GM18909 (cell line): ENCODE measurements around the gene ZNF554.
"Not testable (repeated sequence)": the region's sequence is repeated elsewhere in the genome, so short reads cannot be mapped to it uniquely, and the experiment has no call there.

ENCODE experiments used
- ATAC-seq: cut with Tn5 transposase; IDR thresholded peaks from one replicate; pipeline ENCODE4 v1.9.1; 2021; ENCODE audit warnings: mild to moderate bottlenecking; ENCODE audit not compliant: unreplicated experiment, poor library complexity

The ZNF554 gene

DNA sequence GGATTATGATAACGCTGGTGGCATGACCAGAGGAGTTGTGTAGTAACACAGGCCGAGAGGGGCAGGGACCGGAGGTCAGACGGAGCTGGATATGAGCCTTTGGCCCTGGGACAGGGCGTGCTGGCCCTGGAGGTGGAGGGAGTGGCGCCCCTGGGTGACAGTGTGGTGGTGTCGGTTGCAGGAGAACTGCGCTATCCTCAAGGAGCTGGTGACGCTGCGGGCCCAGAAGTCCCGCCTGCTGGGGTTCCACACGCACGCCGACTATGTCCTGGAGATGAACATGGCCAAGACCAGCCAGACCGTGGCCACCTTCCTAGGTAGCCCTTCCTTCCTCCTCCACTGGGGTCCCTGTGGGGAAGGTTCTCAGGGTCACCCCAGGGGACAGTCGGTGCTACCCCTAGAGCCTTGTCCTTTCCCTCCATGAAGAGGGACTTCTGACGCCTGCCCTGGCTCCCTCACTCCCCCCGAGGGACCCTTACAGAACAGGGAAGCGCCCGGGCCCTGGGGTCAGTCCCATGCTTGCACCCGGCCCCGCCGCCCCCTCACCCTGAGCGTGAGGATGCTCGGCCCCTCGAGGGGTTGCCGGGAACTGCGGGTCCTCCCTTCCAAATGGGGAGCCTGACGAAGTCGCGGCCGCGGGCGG, 12.8 kb upstream of the ZNF554 start:
- no peak for ATAC-seq

DNA sequence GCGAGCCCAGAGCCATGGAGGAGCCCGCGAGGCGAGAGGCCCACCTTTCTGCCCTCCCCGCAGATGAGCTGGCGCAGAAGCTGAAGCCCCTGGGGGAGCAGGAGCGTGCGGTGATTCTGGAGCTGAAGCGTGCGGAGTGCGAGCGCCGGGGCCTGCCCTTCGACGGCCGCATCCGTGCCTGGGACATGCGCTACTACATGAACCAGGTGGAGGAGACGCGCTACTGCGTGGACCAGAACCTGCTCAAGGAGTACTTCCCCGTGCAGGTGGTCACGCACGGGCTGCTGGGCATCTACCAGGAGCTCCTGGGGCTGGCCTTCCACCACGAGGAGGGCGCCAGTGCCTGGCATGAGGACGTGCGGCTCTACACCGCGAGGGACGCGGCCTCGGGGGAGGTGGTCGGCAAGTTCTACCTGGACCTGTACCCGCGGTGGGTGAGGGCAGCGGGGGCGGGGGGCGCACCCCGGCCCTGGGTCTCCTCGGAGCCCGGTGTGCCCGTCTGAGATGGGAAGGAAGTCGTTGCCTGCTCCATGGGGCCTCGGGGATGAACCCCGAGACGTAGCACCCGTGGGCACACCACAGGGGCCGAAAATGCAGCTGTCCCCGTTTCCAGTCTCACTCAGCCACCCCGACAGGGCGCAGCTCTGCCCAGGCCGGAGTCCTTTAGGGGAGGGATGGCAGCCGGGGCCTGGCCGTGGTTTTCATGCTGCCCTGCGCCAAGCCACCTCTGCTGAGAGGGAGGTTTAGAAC, 12.1 kb upstream of the ZNF554 start:
- no peak for ATAC-seq

DNA sequence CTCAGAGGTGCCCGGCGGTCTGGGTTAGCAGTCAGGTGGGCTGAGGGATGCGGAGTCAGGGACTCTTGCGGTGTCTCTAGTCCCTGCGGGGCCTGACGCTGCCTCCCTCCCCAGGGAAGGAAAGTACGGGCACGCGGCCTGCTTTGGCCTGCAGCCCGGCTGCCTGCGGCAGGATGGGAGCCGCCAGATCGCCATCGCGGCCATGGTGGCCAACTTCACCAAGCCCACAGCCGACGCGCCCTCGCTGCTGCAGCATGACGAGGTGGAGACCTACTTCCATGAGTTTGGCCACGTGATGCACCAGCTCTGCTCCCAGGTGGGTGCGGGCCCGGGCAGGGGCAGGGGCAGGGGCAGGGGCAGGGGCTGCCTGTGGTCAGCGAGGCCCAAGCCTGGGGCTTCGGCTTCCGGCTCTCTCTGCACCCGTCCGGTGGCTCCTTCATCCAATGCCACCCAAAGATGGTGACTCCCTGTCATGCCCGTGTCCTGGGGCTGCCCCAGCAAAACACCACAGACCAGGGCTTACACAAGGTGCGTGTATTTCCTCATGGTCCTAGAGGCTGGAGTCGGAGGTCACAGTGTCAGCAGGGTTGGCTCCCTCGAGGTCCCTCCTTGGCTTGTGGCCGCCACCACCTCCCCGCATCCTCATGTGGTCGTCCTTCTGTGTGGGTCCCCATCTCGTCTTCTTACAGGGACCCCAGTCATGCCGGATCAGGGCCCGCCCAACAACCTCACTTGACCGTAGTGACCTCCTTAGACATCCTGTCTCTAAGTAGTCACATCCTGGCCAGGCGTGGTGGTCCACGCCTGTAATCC, 11.3 kb upstream of the ZNF554 start:
- ATAC-seq, result no peak

DNA sequence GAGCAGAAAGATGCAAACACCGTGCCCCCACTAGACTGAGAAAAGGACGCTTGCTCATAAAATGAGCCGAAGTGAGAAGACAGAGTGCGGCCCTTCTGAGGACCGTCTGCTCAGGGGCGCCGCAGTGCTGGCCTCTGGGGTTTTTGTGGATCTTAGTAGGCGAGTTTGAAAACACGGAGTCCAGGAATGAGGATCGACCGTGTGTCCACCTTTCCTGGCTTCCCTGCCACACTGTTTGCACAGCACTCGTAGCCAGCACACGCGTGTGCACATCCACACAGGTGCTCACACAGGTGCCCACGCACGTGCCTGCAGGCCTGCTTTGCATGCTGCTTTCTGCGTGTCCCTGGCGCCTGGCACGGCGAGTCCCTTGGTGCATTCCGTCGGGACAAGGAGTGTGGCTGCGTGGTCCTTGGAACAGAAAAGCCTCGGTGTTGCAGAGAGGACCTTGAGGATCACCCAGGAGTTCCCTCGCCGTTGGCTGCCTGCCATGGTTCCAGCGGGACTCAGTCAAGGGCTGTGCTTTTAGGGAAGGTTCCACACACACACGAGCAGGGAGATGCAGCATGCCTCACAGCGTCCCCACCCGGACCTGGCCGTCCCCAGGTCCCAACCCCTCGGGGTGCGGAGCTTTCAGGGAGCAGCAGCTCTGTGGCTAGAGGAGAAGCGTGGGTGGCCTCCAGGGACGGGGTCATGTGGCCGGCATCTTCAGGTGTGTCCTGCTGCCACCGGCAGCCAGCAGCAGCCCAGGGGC, 10.1 kb upstream of the ZNF554 start:
- ATAC-seq, result no peak

DNA sequence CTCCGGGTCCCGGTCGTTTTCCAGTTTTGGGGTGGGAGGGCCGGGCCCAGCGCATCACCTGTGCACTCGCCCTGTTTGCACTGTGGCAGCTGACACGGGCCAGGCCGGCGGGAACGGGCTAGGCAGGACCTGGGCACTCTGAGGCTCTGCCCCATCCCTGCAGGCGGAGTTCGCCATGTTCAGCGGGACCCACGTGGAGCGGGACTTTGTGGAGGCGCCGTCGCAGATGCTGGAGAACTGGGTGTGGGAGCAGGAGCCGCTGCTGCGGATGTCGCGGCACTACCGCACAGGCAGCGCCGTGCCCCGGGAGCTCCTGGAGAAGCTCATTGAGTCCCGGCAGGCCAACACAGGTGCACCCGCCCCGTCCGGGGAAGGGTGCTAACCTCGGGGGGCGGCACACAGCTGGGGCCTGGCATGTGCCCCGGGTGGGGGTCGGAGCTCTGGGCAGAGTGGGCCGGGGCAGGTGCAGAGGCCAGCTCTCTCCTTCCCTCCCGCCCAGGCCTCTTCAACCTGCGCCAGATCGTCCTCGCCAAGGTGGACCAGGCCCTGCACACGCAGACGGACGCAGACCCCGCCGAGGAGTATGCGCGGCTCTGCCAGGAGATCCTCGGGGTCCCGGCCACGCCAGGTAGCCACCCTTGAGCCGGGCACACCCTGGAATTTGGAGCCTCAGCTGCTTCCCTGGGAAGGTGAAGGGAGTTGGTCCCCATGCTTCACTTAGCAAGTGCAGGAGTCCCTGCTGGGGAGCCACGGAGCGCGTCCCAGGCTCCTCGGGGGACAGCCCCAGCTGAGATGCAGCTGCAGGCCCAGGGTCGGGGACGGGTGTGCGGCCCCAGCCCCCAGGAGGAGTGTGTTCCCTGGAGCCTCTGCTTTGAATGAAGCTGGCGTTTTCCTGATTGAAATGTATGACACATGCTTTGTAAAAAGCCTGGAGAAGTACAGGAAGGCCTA, 9.3 kb upstream of the ZNF554 start:
- no peak for ATAC-seq

DNA sequence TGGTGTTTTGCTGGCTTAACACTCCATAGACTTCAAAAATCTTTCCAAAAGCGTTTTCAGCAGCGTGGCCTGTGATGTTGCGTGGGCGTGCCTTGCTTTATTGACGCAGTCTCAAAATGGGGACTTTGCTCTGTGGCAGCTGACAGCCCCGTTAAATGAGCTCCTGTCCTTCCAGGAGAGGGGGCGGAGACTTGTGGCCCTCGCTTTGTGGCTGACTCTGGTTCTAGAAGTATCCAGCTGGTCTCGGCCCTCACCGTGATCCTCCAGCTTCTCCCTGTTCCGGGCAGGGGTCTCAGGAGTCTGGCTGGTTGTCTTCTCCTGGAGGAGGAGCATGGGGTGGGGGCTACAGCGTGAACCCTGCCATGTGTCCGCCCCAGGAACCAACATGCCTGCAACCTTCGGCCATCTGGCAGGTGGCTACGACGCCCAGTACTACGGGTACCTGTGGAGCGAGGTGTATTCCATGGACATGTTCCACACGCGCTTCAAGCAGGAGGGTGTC, 8.4 kb upstream of the ZNF554 start:
- ATAC-seq, result no peak

DNA sequence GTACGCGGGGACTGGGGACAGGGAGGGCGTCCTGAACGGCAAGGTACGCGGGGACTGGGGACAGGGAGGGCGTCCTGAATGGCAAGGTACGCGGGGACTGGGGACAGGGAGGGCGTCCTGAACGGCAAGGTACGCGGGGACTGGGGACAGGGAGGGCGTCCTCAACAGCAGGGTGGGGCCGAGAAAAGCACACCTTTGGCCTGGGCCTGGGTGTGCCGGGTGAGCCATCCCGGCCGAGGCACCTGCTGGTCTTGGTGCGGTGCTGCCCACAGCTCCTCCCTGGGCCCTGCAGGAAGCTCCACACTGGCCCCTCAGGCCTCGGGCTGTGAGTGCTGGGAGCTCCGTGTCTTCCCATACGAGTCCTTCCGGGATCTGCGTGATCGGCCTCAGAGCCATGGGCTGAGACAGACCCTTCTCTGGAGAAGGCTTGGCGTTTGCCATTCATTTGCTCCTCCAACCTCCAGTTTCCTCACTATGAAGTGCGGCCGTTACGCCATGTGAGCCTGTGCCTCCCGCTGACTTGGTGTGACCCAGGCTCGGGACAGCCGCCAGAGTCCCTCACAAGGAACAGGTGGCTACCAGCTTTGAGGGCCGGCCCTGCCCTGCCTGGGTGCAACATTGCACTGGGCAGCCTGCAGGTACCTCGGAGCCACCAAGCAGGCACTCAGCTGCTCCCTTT, 7.8 kb upstream of the ZNF554 start:
- ATAC-seq, result no peak

DNA sequence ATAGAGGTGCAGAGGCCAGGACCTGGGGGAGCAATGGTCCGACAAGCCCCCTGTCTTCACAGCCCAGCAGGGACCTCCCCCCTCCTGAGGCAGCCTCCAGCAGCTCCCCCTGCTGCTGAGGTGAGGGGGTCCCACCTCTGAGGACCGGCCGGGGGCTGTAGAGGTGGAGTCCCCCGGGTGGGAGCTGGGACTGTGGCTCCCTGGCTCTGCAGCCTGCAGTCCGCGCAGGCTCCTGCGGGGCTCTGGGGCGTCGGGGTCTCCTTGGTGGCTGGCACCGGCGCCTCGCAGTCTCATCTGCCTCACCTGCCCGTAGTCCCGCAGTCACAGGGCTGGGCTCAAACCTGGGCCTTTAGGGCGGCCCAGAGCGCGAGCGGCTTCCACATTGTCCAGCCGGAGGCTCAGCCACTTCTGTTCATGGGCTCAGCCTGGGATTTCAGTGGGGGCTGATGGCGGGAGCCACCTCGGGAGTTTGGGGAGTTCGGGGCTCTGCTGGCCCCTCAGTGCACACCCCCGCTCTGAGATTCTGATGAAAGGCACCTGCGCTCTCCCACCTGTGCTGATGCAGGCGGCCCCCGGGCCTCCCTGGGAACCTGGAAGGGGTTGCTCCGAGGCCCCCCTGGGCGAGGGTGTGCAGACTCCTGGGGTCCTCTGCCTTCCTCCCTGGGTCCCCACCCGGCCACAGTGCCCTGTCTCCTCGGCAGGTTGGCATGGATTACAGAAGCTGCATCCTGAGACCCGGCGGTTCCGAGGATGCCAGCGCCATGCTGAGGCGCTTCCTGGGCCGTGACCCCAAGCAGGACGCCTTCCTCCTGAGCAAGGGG, 7.0 kb upstream of the ZNF554 start:
- no peak for ATAC-seq

DNA sequence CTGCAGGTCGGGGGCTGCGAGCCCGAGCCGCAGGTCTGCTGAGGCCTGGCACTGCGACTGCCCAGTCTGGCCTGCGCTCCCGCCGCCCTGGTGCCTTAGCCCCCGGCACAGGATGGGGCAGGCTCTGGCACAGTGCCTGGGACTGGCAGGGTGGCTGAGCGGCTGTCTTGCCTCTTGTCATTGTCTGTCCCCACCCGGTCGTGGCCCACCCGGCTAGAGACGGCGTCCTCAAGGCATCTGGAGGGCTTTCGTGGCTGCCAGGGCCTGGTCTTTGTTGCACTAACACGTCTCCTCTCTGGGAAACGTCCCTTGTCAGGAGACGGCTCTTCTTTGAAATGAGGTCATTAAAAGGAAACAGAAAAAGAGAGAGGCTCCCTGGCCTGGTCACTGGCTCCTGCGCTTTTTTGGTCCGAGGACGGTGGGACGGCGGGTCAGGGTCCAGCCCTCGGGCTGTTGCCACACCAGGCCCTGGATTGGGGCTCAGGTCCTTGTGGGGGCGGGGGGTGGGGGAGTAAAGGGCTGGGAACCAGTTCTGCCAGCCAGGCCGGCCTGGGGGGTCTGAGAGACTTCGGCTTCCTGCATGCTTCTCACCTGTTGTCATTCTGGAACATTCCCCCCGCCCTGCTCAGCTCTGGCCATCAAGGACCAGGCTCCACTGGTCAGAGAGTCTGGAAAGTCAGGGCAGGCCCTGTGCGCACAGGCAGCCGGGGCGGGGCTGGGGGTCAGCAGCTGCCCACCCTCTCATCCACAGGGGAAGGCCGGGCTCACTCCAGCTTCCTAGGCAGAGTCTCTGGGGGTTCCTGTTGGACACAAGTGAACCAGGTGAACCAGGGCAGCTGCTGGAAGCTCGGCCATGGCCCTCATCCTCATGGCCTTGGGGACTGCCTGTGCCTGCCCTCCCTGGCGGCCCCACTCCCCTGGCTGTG, 6.2 kb upstream of the ZNF554 start:
- ATAC-seq, result no peak

DNA sequence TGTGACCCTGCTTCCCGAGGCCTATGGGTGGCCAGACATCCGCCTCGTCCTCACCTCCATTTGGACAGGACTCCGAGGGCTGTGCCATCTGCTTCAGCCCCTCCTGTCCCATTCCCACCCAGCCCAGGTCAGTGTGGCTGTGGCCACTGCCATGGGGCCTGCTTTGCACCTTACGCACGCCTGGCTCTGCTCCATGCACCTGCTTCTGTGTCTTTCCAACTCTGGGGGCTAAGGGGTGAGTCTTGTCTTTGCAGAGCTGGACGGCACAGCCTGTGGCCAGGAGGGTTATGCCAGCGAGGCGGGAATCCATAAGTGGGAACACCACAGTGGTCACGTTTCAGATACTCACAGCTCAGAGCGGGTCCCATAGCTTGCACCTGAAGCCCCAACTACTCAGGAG, 5.2 kb upstream of the ZNF554 start:
- no peak for ATAC-seq

DNA sequence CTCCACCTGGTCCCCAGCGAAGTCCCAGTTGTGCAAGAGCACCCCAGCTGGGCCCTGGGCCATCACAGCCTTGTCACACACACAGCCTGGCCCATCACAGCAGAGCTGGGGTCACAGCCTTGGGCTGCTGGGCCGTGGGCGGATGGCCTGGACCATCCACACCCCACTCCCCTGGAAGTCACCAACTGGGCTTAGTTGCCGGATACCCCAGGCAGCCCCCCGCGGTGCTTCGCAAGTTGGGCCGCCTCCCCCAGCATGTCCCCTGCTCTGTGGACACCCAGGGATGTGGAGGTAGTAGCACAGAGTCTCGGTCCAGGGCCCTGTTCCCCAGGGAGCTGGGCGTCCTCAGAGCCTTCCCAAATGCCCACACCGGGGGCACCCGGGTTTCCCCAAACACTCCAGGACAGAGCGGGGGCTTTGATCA, 4.5 kb upstream of the ZNF554 start:
- no peak for ATAC-seq

DNA sequence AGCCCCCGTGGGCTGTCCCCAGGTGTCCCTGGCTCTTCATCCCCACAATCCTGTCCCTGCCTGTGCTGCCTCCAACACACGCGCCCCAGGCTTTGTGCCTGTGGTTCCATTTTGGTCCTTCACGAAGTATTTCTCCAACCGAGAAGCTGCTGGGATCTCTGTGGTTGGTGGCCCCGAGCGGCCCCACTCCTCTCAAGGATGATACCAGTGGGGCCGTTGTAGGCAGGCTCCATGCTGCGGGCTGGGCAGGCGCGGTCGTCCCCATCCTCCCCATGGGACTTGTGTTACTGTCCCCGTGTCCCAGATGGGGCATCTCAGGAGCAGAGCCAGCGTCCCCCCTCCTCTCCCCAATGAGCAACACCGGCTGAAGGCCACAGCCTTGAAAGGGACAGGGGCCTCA, 3.7 kb upstream of the ZNF554 start:
- ATAC-seq, result no peak

DNA sequence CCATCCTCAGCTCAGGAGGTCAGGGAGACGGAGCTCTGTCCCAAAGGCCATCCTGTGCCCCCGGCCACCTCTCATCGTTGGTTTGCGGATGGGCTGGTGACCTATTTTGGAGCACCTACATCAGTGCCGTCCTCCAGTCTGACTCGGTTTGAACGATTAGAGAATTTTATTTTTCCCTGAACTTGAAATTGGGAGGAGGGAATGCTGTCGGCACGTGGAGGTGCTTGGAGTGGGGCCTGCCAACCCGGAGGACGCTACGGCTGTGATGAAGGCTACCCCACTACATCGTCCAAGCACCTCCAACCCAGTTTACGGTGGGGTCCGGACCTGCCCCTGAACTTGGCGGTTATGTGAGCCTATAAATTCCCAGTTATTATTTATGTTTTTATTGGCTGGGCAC, 3.0 kb upstream of the ZNF554 start:
- no peak for ATAC-seq

DNA sequence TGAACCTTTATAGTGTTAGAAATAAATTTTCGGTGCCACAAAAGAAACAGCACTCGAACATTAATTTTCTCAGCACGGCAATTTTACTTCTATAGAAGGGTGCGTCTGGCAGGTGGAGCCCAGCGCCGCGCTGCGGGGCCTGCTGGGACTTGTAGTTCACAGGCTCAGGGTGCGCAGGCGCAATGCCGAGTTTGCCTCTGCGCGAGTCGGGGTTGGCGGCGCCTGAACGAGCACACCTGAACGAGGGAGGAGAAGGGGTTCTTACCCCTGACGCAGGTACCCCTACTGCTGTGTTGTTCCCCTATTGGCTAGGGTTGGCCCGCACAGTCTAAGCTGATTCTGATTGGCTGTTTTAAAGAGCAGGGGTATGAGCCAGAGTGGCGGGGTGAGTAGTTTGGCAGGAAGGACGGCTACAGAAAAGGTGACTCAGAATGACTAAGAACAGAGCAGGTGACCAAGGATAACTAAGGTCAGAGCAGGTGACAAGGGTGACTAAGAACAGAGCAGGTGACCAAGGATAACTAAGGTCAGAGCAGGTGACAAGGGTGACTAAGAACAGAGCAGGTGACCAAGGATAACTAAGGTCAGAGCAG, 2.3 kb upstream of the ZNF554 start:
- ATAC-seq, result not testable (repeated sequence)

DNA sequence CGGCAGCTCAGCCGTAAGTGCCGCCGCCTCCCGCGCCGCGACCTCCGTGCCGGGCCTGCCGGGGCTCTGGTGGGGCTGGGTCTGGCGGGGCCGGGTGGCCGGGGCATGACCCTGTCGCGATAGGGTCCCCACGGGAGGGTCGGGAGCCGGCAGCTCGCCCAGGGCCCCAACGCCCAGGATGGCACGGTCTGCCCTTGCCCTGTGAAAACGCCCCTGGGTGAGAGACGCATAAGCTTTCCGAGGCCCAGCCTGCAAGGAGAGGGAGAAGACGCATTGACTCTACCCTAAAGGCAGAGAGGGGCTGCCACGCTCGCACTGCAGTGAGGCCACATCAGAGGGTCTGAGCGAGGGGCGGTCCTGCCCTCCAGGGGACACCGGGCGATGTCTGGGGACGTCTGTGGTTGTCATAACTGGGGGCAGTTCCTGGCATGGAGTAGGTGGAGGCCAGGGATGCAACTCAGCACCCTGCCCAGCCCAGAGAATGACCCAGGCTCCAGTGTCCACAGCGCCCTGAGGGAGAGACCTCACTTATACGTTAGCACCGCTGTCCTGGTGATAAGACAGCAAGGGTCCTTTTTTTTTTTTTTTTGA, 539 bp downstream of the ZNF554 start:
- peak; percentile 34 for ATAC-seq

DNA sequence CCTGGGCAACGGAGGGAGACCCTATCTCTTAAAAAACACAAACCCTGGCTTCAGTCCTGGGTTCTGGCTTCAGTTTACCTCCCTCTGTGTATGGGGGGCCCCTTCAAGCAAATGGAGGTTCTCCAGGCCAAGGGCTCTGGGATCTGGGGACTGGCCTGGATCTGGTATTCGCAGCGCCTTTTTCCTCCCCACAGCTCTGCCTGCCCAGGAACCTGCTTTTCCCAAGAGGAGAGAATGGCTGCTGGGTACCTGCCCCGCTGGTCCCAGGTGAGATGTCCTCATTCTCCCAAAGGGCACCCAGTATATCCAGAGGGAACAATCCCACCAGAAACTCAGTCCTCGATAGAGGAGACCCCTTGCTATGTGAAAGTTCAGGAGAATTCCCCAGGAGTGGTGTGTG, 3.2 kb downstream of the ZNF554 start:
- no peak for ATAC-seq
